Measurements from ENCODE around the gene GABPB1. TPM values are rescaled to one million over a fixed set of nuclear protein-coding genes. Genes with fewer than 3 reads are reported as not detected.

GABPB1 gene
- total RNA-seq, 2 donors from 2014 or later, result 13.0 to 27.8 TPM

GRCh38 chr15:50280271-50280670 is 74.7 kb downstream of the GABPB1 start:
- no peak overlapping the region for H3K4me3 ChIP-seq
- H3K27ac ChIP-seq, result no peak overlapping the region
- H3K36me3 ChIP-seq, result no peaks in the 10 kb centered on the region
- H3K9me3 ChIP-seq, result no peaks in the 10 kb centered on the region
- no peak for ATAC-seq (ENCODE audit: insufficient number of reproducible peaks, low FRiP score, low read depth)
- H3K27me3 ChIP-seq (replicated peaks; ENCODE audit: insufficient read depth), result no peaks in the 10 kb centered on the region
- TF ChIP-seq, protein P1, sequence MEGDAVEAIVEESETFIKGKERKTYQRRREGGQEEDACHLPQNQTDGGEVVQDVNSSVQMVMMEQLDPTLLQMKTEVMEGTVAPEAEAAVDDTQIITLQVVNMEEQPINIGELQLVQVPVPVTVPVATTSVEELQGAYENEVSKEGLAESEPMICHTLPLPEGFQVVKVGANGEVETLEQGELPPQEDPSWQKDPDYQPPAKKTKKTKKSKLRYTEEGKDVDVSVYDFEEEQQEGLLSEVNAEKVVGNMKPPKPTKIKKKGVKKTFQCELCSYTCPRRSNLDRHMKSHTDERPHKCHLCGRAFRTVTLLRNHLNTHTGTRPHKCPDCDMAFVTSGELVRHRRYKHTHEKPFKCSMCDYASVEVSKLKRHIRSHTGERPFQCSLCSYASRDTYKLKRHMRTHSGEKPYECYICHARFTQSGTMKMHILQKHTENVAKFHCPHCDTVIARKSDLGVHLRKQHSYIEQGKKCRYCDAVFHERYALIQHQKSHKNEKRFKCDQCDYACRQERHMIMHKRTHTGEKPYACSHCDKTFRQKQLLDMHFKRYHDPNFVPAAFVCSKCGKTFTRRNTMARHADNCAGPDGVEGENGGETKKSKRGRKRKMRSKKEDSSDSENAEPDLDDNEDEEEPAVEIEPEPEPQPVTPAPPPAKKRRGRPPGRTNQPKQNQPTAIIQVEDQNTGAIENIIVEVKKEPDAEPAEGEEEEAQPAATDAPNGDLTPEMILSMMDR (IDR thresholded peaks at IDR 0.05), result no peak
- DNase-seq (ENCODE audit: low spot score), result no peak
- H3K4me1 ChIP-seq (ENCODE audit: control insufficient read depth in 1 of 2, low read depth in 2 of 2), result no peaks in the 10 kb centered on the region

GRCh38 chr15:50278496-50278895 is 76.5 kb downstream of the GABPB1 start:
- DNase-seq (ENCODE audit: low spot score) (no peak), ATAC-seq (ENCODE audit: insufficient number of reproducible peaks, low FRiP score, low read depth) (no peak)
- Histone ChIP-seq H3K9me3 (no peaks in the 10 kb centered on the region), H3K4me3 (no peak overlapping the region), H3K36me3 (no peaks in the 10 kb centered on the region), H3K4me1 (ENCODE audit: control insufficient read depth in 1 of 2, low read depth in 2 of 2) (no peaks in the 10 kb centered on the region), H3K27ac (no peak overlapping the region), H3K27me3 (replicated peaks; ENCODE audit: insufficient read depth) (no peaks in the 10 kb centered on the region)
- TF ChIP-seq, protein P1 (IDR thresholded peaks at IDR 0.05), result no peak

DNA sequence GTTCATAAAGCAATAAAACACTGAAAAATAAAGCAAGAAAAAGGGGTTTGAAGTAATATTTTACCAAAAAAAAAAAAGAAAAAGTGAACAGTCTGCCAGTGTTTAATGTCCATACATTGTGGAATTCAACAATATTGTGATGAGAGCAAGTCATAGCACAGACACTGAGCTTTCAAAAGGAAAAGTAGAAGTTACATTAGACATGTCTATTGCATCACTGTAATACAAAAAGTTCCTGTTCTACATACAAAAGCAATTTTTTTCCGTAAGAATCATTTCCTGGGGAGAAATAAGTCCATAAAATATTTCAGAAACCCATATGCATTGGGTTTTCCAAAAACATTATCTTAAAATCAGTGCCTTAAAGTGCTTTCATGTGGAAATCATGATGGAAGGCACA is 77.6 kb downstream of the GABPB1 start:
- Histone ChIP-seq H3K36me3 (no peaks in the 10 kb centered on the region), H3K27ac (no peak overlapping the region), H3K4me3 (no peak overlapping the region), H3K9me3 (no peaks in the 10 kb centered on the region), H3K4me1 (ENCODE audit: control insufficient read depth in 1 of 2, low read depth in 2 of 2) (no peaks in the 10 kb centered on the region), H3K27me3 (replicated peaks; ENCODE audit: insufficient read depth) (no peaks in the 10 kb centered on the region)
- TF ChIP-seq, protein P1 (IDR thresholded peaks at IDR 0.05), result no peak
- no peak for ATAC-seq (ENCODE audit: insufficient number of reproducible peaks, low FRiP score, low read depth)
- DNase-seq (ENCODE audit: low spot score), result no peak

DNA sequence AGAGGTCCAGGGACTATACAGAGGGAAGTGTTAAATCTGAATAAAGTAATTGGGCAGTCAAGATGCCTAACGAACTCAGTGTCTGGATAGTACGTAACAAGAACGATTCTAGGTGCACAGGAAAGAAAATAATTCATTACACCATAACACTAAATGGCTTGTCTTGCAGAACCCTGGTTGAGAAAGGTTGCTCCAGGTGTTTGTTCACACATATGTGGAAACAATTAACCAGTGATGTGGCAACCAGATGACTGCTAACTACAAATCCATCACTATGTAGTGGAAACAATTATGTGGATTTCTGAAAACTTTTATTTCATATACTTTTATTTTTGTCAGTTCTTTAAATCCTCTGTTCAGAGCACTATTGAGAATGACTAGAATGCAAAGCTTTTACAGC is 79.1 kb downstream of the GABPB1 start:
- no peaks in the 10 kb centered on the region for H3K27me3 ChIP-seq (replicated peaks; ENCODE audit: insufficient read depth)
- TF ChIP-seq, protein P1 (IDR thresholded peaks at IDR 0.05), result no peak
- no peak overlapping the region for H3K27ac ChIP-seq
- no peaks in the 10 kb centered on the region for H3K4me1 ChIP-seq (ENCODE audit: control insufficient read depth in 1 of 2, low read depth in 2 of 2)
- DNase-seq (ENCODE audit: low spot score), result no peak
- ATAC-seq (ENCODE audit: insufficient number of reproducible peaks, low FRiP score, low read depth), result no peak
- H3K9me3 ChIP-seq, result no peaks in the 10 kb centered on the region
- no peak overlapping the region for H3K4me3 ChIP-seq
- no peaks in the 10 kb centered on the region for H3K36me3 ChIP-seq

- no peaks in the 10 kb centered on the region for H3K4me1 ChIP-seq (ENCODE audit: control insufficient read depth in 1 of 2, low read depth in 2 of 2)
- H3K9me3 ChIP-seq, result no peaks in the 10 kb centered on the region
- no peaks in the 10 kb centered on the region for H3K36me3 ChIP-seq
- ATAC-seq (ENCODE audit: insufficient number of reproducible peaks, low FRiP score, low read depth) (no peak), DNase-seq (ENCODE audit: low spot score) (no peak)
- H3K4me3 ChIP-seq, result no peak overlapping the region
- no peak overlapping the region for H3K27ac ChIP-seq
- H3K27me3 ChIP-seq (replicated peaks; ENCODE audit: insufficient read depth), result no peaks in the 10 kb centered on the region
- TF ChIP-seq, protein P1 (IDR thresholded peaks at IDR 0.05), result no peak
Measured at GRCh38 chr15:50275091-50275490, 79.9 kb downstream of the GABPB1 start.

Measured in thoracic aorta (tissue), 2 donors.